Gastrocnemius medialis (tissue), 4 donors: ENCODE measurements around the gene FRAT1. TPM values are rescaled to one million over a fixed set of nuclear protein-coding genes. Genes with fewer than 3 reads are reported as not detected.

Experiments
- ATAC-seq, 2 donors: fragments of 150-250 bp; one replicate each; pipeline ENCODE4 v1.9.1; 2016
- DNase-seq, 2 donors: peaks; one replicate each; pipeline ENCODE4 v3.0.0-alpha.2; 2019
- H3K27ac ChIP-seq, 4 donors: fragments of 200-600 bp; sonication (generic); 1 replicate in 1 of 4; 2 replicates in 3 of 4; pipeline ENCODE4 v1.5.1; 2016 to 2018; ENCODE audit warnings: mild to moderate bottlenecking in 2 of 4, moderate library complexity in 1 of 4
- H3K27me3 ChIP-seq, 3 donors: fragments of 200-600 bp; sonication (generic) in 2 of 3; 1 replicate in 1 of 3; 2 replicates in 2 of 3; pipeline versions ENCODE4 v1.5.1 to v1.6.0; 2016 to 2019; ENCODE audit warnings: mild to moderate bottlenecking in 1 of 3, moderate library complexity in 1 of 3
- H3K36me3 ChIP-seq, 2 donors: fragments of 200-600 bp; sonication (generic) in 1 of 2; one replicate each; pipeline ENCODE4 v1.5.1; 2017 to 2018
- H3K4me1 ChIP-seq, 2 donors: fragments of 200-600 bp; sonication (generic) in 1 of 2; one replicate each; pipeline ENCODE4 v1.5.1; 2016 to 2017; ENCODE audit warnings: mild to moderate bottlenecking in 2 of 2
- H3K4me3 ChIP-seq, 4 donors: fragments of 200-600 bp; sonication (generic) in 3 of 4; 1 replicate in 1 of 4; 2 replicates in 3 of 4; pipeline ENCODE4 v1.5.1; 2016 to 2019; ENCODE audit warnings: mild to moderate bottlenecking in 2 of 4
- H3K9me3 ChIP-seq, 3 donors: fragments of 200-600 bp; sonication (generic) in 2 of 3; 1 replicate in 1 of 3; 2 replicates in 2 of 3; pipeline ENCODE4 v1.5.1; 2016 to 2019
- CTCF ChIP-seq, 5 experiments: fragments of 450-650 bp in 3 of 5; fragments of 200-600 bp in 2 of 5; sonication (generic) in 2 of 5; IDR thresholded peaks in 4 of 5; conservative IDR thresholded peaks in 1 of 5; 1 replicate in 4 of 5; 2 replicates in 1 of 5; pipeline ENCODE4 v1.5.1; 2016 to 2019; ENCODE audit warnings: antibody characterized with exemption in 5 of 5, mild to moderate bottlenecking in 3 of 5, moderate library complexity in 3 of 5
- POLR2A ChIP-seq, 2 donors: fragments of 450-650 bp; IDR thresholded peaks; one replicate each; pipeline ENCODE4 v1.6.1; 2017; ENCODE audit warnings: antibody characterized with exemption in 2 of 2, mild to moderate bottlenecking in 2 of 2, moderate library complexity in 2 of 2
- in situ Hi-C, 4 donors: fragments of 200-750 bp; cut with MboI; loops; one replicate each; pipeline versions ENCODE4 v1.15.0 to v1.8.0; 2017; ENCODE audit warnings: low sequenced_read_pairs in 4 of 4
- intact Hi-C: fragments of 100-400 bp; cut with DNase I; formaldehyde crosslinking; loops from one replicate; pipeline ENCODE4 v1.15.1; 2023; ENCODE audit warnings: low total_unique reads
- total RNA-seq, 4 donors: library from RNA; depleted of rRNA; stranded (reverse); fragments of >200 nt; gene quantifications; one replicate each; pipeline versions ENCODE4 v1.1.0 to v1.2.3, GENCODE V29; 2016

The FRAT1 gene
- total RNA-seq, 4 donors from 2014 or later, result 1.7 to 7.6 (median 3.2) TPM

GRCh38 chr10:97349752-97350513 is 30.9 kb downstream of the FRAT1 start:
- no peak overlapping the region for H3K27ac ChIP-seq
- no peaks in the 10 kb centered on the region for H3K9me3 ChIP-seq
- in situ Hi-C loops (loop anchor here in 1 of 4 donors (10.0 kb wide), 1 partner anchor 65 kb away; no protein-coding TSS in a partner anchor), intact Hi-C loops (no loop called here)
- H3K36me3 ChIP-seq, result peaks cover 0 to 15% of the 10 kb centered on the region in 2 donors
- no peaks in the 10 kb centered on the region for H3K4me1 ChIP-seq
- TF ChIP-seq CTCF (IDR thresholded peaks at IDR 0.05 in 4 of 5, conservative IDR thresholded peaks at IDR 0.05 in 1 of 5) (no peak), POLR2A (IDR thresholded peaks at IDR 0.05) (no peak)
- ATAC-seq (no peak), DNase-seq (no peak)
- H3K27me3 ChIP-seq, result no peaks in the 10 kb centered on the region
- H3K4me3 ChIP-seq, result no peak overlapping the region

GRCh38 chr10:97353945-97354344 is 34.9 kb downstream of the FRAT1 start:
- Histone ChIP-seq H3K27me3 (no peaks in the 10 kb centered on the region), H3K27ac (no peak overlapping the region), H3K4me1 (peaks cover 2 to 8% of the 10 kb centered on the region in 2 donors), H3K9me3 (no peaks in the 10 kb centered on the region), H3K4me3 (no peak overlapping the region), H3K36me3 (peaks cover 0 to 54% of the 10 kb centered on the region in 2 donors)
- DNase-seq (no peak), ATAC-seq (no peak)
- intact Hi-C loops (no loop called here), in situ Hi-C loops (loop anchor here in 1 of 4 donors (10.0 kb wide), 1 partner anchor 69 kb away; no protein-coding TSS in a partner anchor)
- TF ChIP-seq POLR2A (IDR thresholded peaks at IDR 0.05) (no peak), CTCF (IDR thresholded peaks at IDR 0.05 in 4 of 5, conservative IDR thresholded peaks at IDR 0.05 in 1 of 5) (no peak)

GRCh38 chr10:97355571-97355975 is 36.5 kb downstream of the FRAT1 start:
- peaks cover 0 to 70% of the 10 kb centered on the region in 2 donors for H3K36me3 ChIP-seq

GRCh38 chr10:97356318-97356914 is 37.3 kb downstream of the FRAT1 start:
- DNase-seq (no peak), ATAC-seq (no peak)
- peaks cover 2 to 8% of the 10 kb centered on the region in 2 donors for H3K4me1 ChIP-seq
- no peak for TF ChIP-seq CTCF (IDR thresholded peaks at IDR 0.05 in 4 of 5, conservative IDR thresholded peaks at IDR 0.05 in 1 of 5)
- TF ChIP-seq POLR2A (IDR thresholded peaks at IDR 0.05), result no peak
- H3K36me3 ChIP-seq, result peaks cover 0 to 75% of the 10 kb centered on the region in 2 donors
- peak overlapping the region in 1 of 4 donors; percentile 22 for H3K27ac ChIP-seq
- H3K27me3 ChIP-seq, result no peaks in the 10 kb centered on the region
- intact Hi-C loops (no loop called here), in situ Hi-C loops (loop anchor here in 1 of 4 donors (10.0 kb wide), 1 partner anchor 72 kb away; no protein-coding TSS in a partner anchor)
- no peaks in the 10 kb centered on the region for H3K9me3 ChIP-seq
- no peak overlapping the region for H3K4me3 ChIP-seq

More at GRCh38 chr10:97355571-97355975, 36.5 kb downstream of the FRAT1 start:
- ATAC-seq (peak; percentile 31 to 66), DNase-seq (no peak)
- no peaks in the 10 kb centered on the region for H3K9me3 ChIP-seq
- H3K4me1 ChIP-seq, result peaks cover 2 to 8% of the 10 kb centered on the region in 2 donors
- intact Hi-C loops, result no loop called here
- H3K27ac ChIP-seq, result peak overlapping the region in 3 of 4 donors; percentile 21 to 27 (median 22)
- H3K27me3 ChIP-seq, result no peaks in the 10 kb centered on the region
- in situ Hi-C loops, result loop anchor here in 1 of 4 donors (10.0 kb wide), 1 partner anchor 71 kb away; no protein-coding TSS in a partner anchor
- no peak overlapping the region for H3K4me3 ChIP-seq
- TF ChIP-seq POLR2A (IDR thresholded peaks at IDR 0.05), result no peak
- peak in 3 of 5 experiments; percentile 15 to 44 (median 41) for TF ChIP-seq CTCF (IDR thresholded peaks at IDR 0.05 in 4 of 5, conservative IDR thresholded peaks at IDR 0.05 in 1 of 5)
